K562 (cell line): ENCODE results near the gene YBEY. TPM values are rescaled to one million over a fixed set of nuclear protein-coding genes. Genes with fewer than 3 reads are reported as not detected.

Source experiments
- ARHGAP35 ChIP-seq: fragments of 450-650 bp; IDR thresholded peaks from 2 replicates; pipeline ENCODE4 v1.6.1; 2018; ENCODE audit not compliant: partially characterized antibody
- CCNT2 ChIP-seq: IDR thresholded peaks from 2 replicates; pipeline ENCODE4 v1.6.1; 2011; ENCODE audit warnings: borderline replicate concordance, low read depth, mild to moderate bottlenecking, moderate library complexity, mixed read lengths, low read length; ENCODE audit not compliant: insufficient read length; ENCODE audit errors: extremely low read depth
- FOSL1 ChIP-seq: fragments of 200-800 bp; sonication (Bioruptor generic); conservative IDR thresholded peaks from 2 replicates; pipeline ENCODE4 v1.6.1; 2016; ENCODE audit warnings: missing genetic modification characterization, missing compliant biosample characterization
- FOXP1 ChIP-seq: sonication (generic); formaldehyde crosslinking; IDR thresholded peaks from 2 replicates; pipeline ENCODE4 v1.8.0; 2022; ENCODE audit warnings: mild to moderate bottlenecking, missing genetic modification reagents
- FUS ChIP-seq: fragments of 200-400 bp; formaldehyde crosslinking; optimal IDR thresholded peaks from 2 replicates; pipeline ENCODE3; 2017; ENCODE audit warnings: low read depth, low read length
- GTF2E2 ChIP-seq: fragments of 200-800 bp; sonication (Bioruptor generic); IDR thresholded peaks from 2 replicates; pipeline ENCODE4 v1.6.1; 2016; ENCODE audit warnings: missing genetic modification characterization, missing compliant biosample characterization
- MCM2 ChIP-seq: fragments of 450-650 bp; IDR thresholded peaks from 2 replicates; pipeline ENCODE4 v1.6.1; 2017; ENCODE audit warnings: low read depth, mild to moderate bottlenecking
- PHF20 ChIP-seq: fragments of 450-650 bp; IDR thresholded peaks from 2 replicates; pipeline ENCODE4 v1.6.1; 2018; ENCODE audit not compliant: partially characterized antibody
- RBM34 ChIP-seq: fragments of 200-400 bp; formaldehyde crosslinking; IDR thresholded peaks from 2 replicates; pipeline ENCODE4 v1.6.1; 2018; ENCODE audit warnings: low read length, borderline replicate concordance; ENCODE audit not compliant: insufficient read depth
- SMARCB1 ChIP-seq: IDR thresholded peaks from 2 replicates; pipeline ENCODE4 v1.6.1; 2011; ENCODE audit warnings: improper control_type of control experiment, low read depth; ENCODE audit not compliant: insufficient read length
- SP1 ChIP-seq: sonication (generic); formaldehyde crosslinking; IDR thresholded peaks from 2 replicates; pipeline ENCODE4 v1.8.1; 2022; ENCODE audit warnings: mild to moderate bottlenecking, missing genetic modification reagents
- TAF1 ChIP-seq: IDR thresholded peaks from 2 replicates; pipeline ENCODE4 v1.6.1; 2011; ENCODE audit warnings: mild to moderate bottlenecking, low read length, moderate library complexity; ENCODE audit not compliant: insufficient read depth, control insufficient read depth, severe bottlenecking; ENCODE audit errors: extremely low read depth
- TAL1 ChIP-seq: fragments of 450-650 bp; IDR thresholded peaks from 2 replicates; pipeline ENCODE4 v1.6.1; 2016; ENCODE audit warnings: mild to moderate bottlenecking
- ZNF143 ChIP-seq: sonication (generic); formaldehyde crosslinking; IDR thresholded peaks from 2 replicates; pipeline ENCODE4 v1.9.0; 2022; ENCODE audit warnings: mild to moderate bottlenecking, missing genetic modification reagents
- ZNF224 ChIP-seq: sonication (generic); formaldehyde crosslinking; IDR thresholded peaks from 2 replicates; pipeline ENCODE4 v1.8.0; 2022; ENCODE audit warnings: mild to moderate bottlenecking, missing genetic modification reagents
- ZNF324 ChIP-seq: fragments of 250-450 bp; sonication (Bioruptor Pico); IDR thresholded peaks from 2 replicates; pipeline ENCODE4 v1.4.0; 2020; ENCODE audit warnings: mild to moderate bottlenecking
- polyA plus RNA-seq, 8 experiments: library from polyadenylated mRNA; depleted of rRNA in 4 of 8; stranded (reverse) in 5 of 8; unstranded in 3 of 8; fragments of >200 nt; fragmentation: Nextera tagmentation in 2 of 8; fragmentation: Illumina TruSeq in 1 of 8; extraction: Ambion mirVana in 2 of 8; extraction: Trizol in 1 of 8; gene quantifications; 2 replicates each; pipeline versions ENCODE4 v1.2.1 to v1.2.3, GENCODE V29; 2011 to 2014; ENCODE audit warnings: inconsistent platforms in 1 of 8, missing spikeins in 1 of 8
- total RNA-seq, 7 experiments: library from RNA; depleted of rRNA in 6 of 7; stranded (reverse); fragments of >200 nt in 6 of 7; fragmentation: Illumina TruSeq in 2 of 7; extraction: Trizol in 2 of 7; gene quantifications; 2 replicates each; pipeline versions ENCODE4 v1.2.1 to v1.2.3, GENCODE V29; 2011 to 2021; ENCODE audit warnings: low replicate concordance in 1 of 7
- TF ChIP-seq, protein P1 (sequence below): IDR thresholded peaks from 3 replicates; pipeline ENCODE4 v1.6.1; 2011; ENCODE audit warnings: borderline replicate concordance, mild to moderate bottlenecking, moderate library complexity; ENCODE audit not compliant: insufficient read length; ENCODE audit errors: extremely low read depth
- TF ChIP-seq, protein P2 (sequence below): sonication (generic); formaldehyde crosslinking; IDR thresholded peaks from 2 replicates; pipeline ENCODE4 v1.8.0; 2022; ENCODE audit warnings: mild to moderate bottlenecking, low read depth, missing genetic modification reagents
- TF ChIP-seq, protein P3 (sequence below): IDR thresholded peaks from 3 replicates; pipeline ENCODE4 v1.6.1; 2011; ENCODE audit warnings: borderline replicate concordance, mild to moderate bottlenecking; ENCODE audit not compliant: insufficient read length, insufficient read depth
- TF ChIP-seq, protein P4 (sequence below): IDR thresholded peaks from 2 replicates; pipeline ENCODE4 v1.6.1; 2016; ENCODE audit warnings: missing genetic modification characterization, missing compliant biosample characterization
- TF ChIP-seq, protein P5 (sequence below): fragments of 200-800 bp; sonication (Bioruptor generic); IDR thresholded peaks from 2 replicates; pipeline ENCODE4 v1.6.1; 2017; ENCODE audit warnings: missing genetic modification characterization, missing compliant biosample characterization

YBEY gene
- total and polyA plus RNA-seq, 9 of the 15 experiments (the other 6 are each of a cell fraction or from before 2014, with no cell fraction given): 6.4 to 28.0 (median 12.4) TPM

DNA sequence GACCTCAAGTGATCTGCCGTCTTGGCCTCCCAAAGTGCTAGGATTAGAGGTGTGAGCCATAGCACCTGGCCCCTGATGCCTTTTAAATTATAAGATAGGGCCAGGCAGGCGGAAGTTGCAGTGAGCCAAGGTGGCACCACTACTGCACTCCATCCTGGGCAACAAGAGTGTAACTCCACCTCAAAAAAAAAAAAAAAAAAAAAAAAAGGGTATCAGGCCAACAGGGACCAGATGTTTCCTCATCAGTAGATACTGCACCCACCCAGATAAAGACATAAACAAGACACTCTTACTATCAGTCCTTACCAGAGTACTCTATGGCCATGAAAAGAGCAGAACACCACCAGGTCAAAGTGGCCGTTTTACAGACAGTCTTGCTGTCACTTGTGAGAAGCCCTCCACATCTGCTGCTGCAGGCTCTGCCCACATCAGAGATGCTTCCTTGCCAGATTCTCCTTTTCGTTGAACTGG lies 34.2 kb downstream of the YBEY start (continued):
- TF ChIP-seq, protein P1, sequence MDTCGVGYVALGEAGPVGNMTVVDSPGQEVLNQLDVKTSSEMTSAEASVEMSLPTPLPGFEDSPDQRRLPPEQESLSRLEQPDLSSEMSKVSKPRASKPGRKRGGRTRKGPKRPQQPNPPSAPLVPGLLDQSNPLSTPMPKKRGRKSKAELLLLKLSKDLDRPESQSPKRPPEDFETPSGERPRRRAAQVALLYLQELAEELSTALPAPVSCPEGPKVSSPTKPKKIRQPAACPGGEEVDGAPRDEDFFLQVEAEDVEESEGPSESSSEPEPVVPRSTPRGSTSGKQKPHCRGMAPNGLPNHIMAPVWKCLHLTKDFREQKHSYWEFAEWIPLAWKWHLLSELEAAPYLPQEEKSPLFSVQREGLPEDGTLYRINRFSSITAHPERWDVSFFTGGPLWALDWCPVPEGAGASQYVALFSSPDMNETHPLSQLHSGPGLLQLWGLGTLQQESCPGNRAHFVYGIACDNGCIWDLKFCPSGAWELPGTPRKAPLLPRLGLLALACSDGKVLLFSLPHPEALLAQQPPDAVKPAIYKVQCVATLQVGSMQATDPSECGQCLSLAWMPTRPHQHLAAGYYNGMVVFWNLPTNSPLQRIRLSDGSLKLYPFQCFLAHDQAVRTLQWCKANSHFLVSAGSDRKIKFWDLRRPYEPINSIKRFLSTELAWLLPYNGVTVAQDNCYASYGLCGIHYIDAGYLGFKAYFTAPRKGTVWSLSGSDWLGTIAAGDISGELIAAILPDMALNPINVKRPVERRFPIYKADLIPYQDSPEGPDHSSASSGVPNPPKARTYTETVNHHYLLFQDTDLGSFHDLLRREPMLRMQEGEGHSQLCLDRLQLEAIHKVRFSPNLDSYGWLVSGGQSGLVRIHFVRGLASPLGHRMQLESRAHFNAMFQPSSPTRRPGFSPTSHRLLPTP: no peak
- TF ChIP-seq GTF2E2 (tag) (no peak), TAF1 (peak; percentile 35), SP1 (CRISPR knock-in tag) (peak; percentile 67), ARHGAP35 (no peak), FUS (no peak), FOXP1 (peak; percentile 84; the same call in 1 of the 2 replicates), ZNF143 (CRISPR knock-in tag) (no peak), ZNF324 (CRISPR knock-in tag) (no peak), ZNF224 (no peak), TAL1 (peak; percentile 100), SMARCB1 (peak; percentile 68), MCM2 (no peak), PHF20 (no peak), RBM34 (no peak), FOSL1 (peak; percentile 53), CCNT2 (peak; percentile 90)
- TF ChIP-seq, protein P2, sequence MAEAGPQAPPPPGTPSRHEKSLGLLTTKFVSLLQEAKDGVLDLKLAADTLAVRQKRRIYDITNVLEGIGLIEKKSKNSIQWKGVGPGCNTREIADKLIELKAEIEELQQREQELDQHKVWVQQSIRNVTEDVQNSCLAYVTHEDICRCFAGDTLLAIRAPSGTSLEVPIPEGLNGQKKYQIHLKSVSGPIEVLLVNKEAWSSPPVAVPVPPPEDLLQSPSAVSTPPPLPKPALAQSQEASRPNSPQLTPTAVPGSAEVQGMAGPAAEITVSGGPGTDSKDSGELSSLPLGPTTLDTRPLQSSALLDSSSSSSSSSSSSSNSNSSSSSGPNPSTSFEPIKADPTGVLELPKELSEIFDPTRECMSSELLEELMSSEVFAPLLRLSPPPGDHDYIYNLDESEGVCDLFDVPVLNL (CRISPR knock-in tag): no peak
- TF ChIP-seq, protein P3, sequence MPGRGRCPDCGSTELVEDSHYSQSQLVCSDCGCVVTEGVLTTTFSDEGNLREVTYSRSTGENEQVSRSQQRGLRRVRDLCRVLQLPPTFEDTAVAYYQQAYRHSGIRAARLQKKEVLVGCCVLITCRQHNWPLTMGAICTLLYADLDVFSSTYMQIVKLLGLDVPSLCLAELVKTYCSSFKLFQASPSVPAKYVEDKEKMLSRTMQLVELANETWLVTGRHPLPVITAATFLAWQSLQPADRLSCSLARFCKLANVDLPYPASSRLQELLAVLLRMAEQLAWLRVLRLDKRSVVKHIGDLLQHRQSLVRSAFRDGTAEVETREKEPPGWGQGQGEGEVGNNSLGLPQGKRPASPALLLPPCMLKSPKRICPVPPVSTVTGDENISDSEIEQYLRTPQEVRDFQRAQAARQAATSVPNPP: no peak
- TF ChIP-seq, protein P4, sequence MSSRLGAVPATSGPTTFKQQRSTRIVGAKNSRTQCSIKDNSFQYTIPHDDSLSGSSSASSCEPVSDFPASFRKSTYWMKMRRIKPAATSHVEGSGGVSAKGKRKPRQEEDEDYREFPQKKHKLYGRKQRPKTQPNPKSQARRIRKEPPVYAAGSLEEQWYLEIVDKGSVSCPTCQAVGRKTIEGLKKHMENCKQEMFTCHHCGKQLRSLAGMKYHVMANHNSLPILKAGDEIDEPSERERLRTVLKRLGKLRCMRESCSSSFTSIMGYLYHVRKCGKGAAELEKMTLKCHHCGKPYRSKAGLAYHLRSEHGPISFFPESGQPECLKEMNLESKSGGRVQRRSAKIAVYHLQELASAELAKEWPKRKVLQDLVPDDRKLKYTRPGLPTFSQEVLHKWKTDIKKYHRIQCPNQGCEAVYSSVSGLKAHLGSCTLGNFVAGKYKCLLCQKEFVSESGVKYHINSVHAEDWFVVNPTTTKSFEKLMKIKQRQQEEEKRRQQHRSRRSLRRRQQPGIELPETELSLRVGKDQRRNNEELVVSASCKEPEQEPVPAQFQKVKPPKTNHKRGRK (tag): no peak
- TF ChIP-seq, protein P5, sequence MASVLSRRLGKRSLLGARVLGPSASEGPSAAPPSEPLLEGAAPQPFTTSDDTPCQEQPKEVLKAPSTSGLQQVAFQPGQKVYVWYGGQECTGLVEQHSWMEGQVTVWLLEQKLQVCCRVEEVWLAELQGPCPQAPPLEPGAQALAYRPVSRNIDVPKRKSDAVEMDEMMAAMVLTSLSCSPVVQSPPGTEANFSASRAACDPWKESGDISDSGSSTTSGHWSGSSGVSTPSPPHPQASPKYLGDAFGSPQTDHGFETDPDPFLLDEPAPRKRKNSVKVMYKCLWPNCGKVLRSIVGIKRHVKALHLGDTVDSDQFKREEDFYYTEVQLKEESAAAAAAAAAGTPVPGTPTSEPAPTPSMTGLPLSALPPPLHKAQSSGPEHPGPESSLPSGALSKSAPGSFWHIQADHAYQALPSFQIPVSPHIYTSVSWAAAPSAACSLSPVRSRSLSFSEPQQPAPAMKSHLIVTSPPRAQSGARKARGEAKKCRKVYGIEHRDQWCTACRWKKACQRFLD (CRISPR knock-in tag): peak; percentile 98
